AG08395 (cell line): ENCODE data around the gene RRAS.
A peak's percentile ranks its signal among the peaks of the same experiment; 100 is the strongest.

Experiments used
- DNase-seq: peaks from one replicate; pipeline ENCODE4 v3.0.0; 2012; ENCODE audit warnings: mixed read lengths, low spot score

RRAS gene

DNA sequence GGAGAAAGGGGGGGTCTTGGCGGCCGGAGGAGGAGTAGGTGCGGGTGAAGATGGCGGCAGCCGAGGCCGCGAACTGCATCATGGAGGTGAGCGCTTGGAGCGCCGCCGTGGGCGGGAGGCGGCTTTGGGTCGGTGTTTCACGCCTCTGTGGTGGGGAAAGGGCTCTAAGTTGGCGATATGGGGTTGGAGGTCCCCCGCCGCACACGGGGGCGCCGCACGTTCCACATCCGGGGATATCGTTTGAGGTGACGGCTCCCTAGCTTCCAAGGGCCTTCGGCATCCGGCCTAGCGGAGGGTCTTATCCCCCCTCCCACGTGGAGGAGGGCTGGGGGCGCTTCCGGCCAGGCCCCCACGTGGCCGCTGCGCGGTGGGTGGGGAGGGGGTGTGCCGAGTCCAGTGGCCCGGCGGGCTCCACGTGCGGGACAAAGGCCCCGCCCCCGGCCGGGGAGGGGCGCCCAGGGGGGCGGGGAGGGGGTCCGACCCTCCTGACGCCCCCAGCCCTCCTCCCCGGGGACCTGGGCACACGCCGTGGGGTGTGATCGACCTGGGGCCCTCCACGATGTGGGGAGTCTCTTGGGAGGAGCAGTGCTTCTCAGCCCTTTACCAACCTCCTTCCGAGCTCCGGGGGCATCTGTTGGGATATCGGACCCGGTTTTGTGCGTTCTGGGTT, 37.4 kb upstream of the RRAS start, which contains the start of gene PRMT1:
Gene PRMT1 (plus strand): TSS at position 41 of the 670 bp plus-strand sequence. CDS start 10 bp downstream, at position 51.
- DNase-seq: no peak

- DNase-seq: peak; percentile 99
Measured at GRCh38 chr19:49676784-49677230, 36.9 kb upstream of the RRAS start.

- peak; percentile 98 for DNase-seq
Measured at GRCh38 chr19:49676136-49676783, 36.3 kb upstream of the RRAS start.

GRCh38 chr19:49672131-49672919, 32.4 kb upstream of the RRAS start:
- peak; percentile 79 for DNase-seq

DNA sequence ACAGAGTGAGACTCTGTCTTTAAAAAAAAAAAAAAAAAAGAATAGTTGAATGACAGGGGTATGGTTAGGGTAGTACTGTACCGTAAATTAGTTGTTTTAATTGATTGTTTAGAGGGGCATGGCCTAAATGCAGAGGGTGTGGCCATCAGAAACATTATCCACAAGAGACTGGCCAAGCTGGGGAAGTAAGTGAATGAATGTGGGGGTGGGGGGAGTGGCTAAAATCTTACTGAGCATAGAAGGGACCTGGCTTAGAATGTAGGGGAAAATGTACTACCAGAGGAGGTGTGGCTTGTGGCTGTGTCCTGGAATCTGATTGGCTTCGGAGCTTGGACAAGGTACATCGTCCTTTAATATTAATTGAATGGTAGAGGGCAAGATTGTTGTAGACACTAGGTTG, 29.6 kb upstream of the RRAS start:
- no peak for DNase-seq

DNA sequence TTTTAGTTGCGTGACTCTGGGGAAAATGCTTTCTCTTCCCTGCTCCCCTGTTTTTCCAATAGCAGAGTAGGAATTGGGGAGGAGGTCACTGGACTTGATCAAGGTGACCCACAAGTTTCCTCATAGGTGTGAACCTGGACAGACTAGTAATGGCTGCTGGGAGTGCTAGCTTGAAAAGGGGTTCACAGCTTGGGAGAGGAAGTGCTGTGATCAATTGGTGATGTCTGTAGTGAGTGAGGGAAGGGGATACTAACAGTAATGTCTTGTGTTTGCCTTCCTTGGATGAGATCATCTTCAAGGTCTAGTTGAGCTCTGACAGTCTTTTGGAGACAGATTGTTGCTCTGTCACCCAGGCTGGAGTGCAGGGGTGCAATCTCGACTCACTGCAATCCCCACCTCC, 27.5 kb upstream of the RRAS start:
- no peak for DNase-seq

DNA sequence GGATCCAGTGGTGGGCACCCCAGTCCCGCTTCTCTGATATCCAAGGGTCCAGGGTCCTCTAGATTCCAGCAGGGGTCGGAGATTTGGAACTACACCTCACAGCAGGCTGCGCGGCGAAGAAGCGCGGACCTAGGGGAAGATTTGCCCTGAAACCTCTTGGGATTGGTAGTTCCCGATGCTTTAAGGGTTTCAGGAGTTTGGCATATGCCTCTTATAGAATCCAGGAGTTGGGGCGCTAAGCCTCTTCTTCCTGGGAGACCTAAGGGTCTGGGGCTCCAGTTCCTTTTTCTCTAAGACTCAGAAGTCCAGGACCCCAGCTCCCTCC, 26.1 kb upstream of the RRAS start:
- DNase-seq: no peak

- peak; percentile 99 for DNase-seq
Measured at GRCh38 chr19:49665351-49666119, 25.6 kb upstream of the RRAS start, which contains the start of the genes BCL2L12 and IRF3. Gene BCL2L12, plus strand, starts transcription at chr19:49665933. Its CDS starts 760 bp downstream, at chr19:49666693. Gene IRF3, minus strand, starts transcription at chr19:49665857. Its CDS starts 1,019 bp downstream, at chr19:49664838.

GRCh38 chr19:49665036-49665350, 25.1 kb upstream of the RRAS start:
- DNase-seq: no peak

GRCh38 chr19:49664171-49665035, 24.5 kb upstream of the RRAS start:
- DNase-seq: peak; percentile 93

DNA sequence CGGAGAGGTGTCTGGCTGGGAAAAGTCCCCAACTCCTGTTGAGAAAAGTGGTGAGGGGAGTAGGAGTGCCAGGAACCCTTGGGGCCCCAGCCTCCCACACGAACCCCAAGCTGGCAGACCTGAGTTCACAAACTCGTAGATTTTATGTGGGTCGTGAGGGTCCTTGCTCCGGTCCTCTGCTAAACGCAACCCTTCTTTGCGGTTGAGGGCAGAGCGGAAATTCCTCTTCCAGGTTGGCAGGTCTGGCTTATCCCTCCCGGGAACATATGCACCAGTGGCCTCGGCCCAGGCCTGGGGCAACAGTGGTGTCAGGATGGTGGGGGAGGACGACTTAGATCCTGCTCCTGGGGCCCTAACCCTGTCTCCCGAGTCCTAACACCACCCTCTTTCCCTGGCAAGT, 23.3 kb upstream of the RRAS start:
- no peak for DNase-seq

DNA sequence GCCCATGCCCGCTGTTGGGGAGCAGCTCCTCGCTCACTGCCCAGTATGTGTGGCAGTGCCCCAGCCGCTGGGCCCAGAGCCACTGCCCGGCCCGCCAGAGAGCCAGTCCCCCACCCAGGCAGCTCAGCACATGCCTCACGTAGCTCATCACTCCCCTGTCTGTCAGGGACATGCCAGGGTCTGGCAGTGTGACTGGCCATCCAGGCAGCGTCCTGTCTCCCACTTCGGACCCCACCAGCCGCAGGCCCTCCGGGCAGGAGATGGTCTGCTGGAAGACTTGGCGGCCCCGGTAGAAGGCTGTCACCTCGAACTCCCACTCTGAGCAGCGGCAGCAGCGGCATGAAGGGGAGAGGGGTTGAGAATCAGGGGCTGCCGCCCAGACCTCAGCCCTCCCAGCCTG, 22.1 kb upstream of the RRAS start:
- DNase-seq: no peak

- DNase-seq: no peak
Measured at GRCh38 chr19:49660338-49660961, 20.5 kb upstream of the RRAS start.

DNA sequence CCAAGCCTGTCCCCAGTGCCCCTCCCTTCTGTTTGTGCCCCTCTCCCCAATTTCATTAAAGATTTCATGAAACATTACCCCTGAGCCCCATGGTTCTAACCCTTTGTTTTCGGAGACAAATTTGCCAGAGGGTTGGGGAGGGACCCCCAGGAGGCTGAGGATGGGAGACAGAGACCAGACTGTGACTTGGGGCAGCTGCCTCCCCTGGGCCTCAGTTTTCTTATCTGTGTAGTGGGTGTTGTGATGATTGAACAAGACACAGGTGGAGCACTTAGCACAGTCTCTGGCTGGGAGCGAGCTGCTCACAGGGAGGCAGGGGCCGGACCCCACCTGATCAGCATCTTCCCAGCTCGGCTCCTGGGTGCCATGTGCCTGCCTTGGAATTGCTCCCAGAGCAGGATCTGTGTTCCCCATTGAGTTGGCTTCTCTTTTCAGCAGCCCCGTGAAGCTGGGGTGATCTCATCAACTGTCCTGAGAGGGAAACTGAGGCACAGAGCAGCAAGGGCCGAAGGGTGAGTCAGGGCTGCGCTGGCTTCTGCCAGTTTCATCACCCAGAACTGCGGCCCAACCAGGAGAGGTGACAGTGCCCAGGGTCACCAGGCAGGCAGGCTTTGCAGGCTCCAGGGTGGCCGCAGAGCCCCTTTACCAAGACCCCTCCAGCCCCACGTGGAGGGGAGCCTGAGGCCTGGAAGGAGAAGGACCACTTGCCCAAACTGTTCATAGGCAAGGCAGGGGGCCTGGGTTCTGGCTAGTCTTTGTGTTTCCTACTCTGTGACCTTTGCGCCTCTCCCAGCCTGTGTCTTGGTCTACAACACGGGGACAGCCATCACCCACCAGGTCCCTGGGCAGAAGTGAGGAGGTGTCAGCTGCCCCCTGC, 18.9 kb upstream of the RRAS start:
- DNase-seq: no peak

GRCh38 chr19:49658139-49658517, 18.2 kb upstream of the RRAS start:
- no peak for DNase-seq

- DNase-seq: no peak
Measured at GRCh38 chr19:49657493-49658138, 17.7 kb upstream of the RRAS start.

GRCh38 chr19:49656456-49657109, 16.6 kb upstream of the RRAS start:
- DNase-seq: no peak

DNA sequence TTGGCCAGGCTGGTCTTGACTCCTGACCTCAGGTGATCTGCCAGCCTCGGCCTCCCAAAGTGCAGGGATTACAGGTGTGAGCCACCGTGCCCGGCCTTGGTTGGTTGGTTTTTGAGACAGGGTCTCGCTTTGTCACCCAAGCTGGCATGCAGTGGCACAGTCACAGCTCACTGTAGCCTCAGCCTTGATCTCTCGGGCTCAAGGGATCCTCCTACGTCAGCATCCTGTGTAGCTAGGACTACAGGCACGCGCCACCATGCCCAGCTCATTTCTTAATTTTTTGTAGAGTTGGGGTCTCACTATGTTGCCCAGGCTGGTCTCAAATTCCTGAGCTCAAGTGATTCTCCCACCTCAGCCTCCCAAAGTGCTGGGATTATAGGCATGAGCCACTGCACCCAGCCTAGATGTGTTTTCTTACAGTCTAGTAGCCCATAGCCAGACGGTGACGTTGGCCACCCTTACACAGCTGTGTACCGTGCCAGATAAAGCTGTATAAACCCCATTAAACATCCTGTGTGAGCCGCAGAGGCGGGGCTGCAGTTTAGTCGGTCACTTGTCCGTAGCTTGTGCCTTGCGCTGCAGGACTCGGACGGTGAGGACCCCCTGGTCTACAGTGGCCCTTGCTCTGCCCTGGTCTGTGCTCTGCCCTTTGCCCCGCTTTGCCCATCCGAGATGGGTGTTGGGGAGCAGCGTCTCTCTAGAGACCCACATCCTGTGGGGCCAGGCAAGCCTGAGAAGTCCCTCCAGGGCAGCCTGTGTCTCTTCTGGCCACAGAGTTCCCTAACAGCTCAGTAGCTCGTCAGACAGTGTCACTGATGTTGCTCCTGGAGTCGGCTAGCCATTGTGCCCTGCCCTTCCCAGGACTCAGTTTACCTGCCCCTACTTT, 15.9 kb upstream of the RRAS start:
- DNase-seq: no peak
